NCI-H128 (cell line): ENCODE data around the gene HK1.

Experiments
- DNase-seq: peaks from one replicate; lab custom pipeline; 2025; ENCODE audit not compliant: unreplicated experiment; lab: John Stamatoyannopoulos, UW

HK1 gene

GRCh38 chr10:69372126-69372980, 94.1 kb downstream of the HK1 start:
- DNase-seq: no peak

- DNase-seq: no peak
These were observed 95.9 kb downstream of the HK1 start for GRCh38 chr10:69374242-69374641.

- DNase-seq: no peak
These were observed 96.6 kb downstream of the HK1 start for GRCh38 chr10:69374931-69375306.

- no peak for DNase-seq
These were observed 97.2 kb downstream of the HK1 start for GRCh38 chr10:69375307-69376151.

GRCh38 chr10:69376662-69377061, 98.4 kb downstream of the HK1 start:
- DNase-seq: no peak

- no peak for DNase-seq
These were observed 98.9 kb downstream of the HK1 start for GRCh38 chr10:69377191-69377590.

- no peak for DNase-seq
These were observed 99.6 kb downstream of the HK1 start for GRCh38 chr10:69377933-69378332.

GRCh38 chr10:69379800-69380199, 101.5 kb downstream of the HK1 start:
- no peak for DNase-seq

- DNase-seq: no peak
These were observed 104.3 kb downstream of the HK1 start for GRCh38 chr10:69382382-69383117.

GRCh38 chr10:69383558-69383957, 105.3 kb downstream of the HK1 start:
- no peak for DNase-seq

GRCh38 chr10:69384320-69384719, 106.0 kb downstream of the HK1 start:
- no peak for DNase-seq

- DNase-seq: no peak
These were observed 107.4 kb downstream of the HK1 start for GRCh38 chr10:69385454-69386350.

- DNase-seq: no peak
These were observed 109.2 kb downstream of the HK1 start for GRCh38 chr10:69387500-69387899.

GRCh38 chr10:69388488-69388887, 110.2 kb downstream of the HK1 start:
- no peak for DNase-seq

GRCh38 chr10:69389827-69390490, 111.7 kb downstream of the HK1 start:
- DNase-seq: no peak

GRCh38 chr10:69391158-69391557, 112.9 kb downstream of the HK1 start:
- no peak for DNase-seq

GRCh38 chr10:69392481-69393000, 114.2 kb downstream of the HK1 start:
- DNase-seq: peak; percentile 70

GRCh38 chr10:69394020-69394419, 115.7 kb downstream of the HK1 start:
- DNase-seq: no peak

- no peak for DNase-seq
These were observed 119.7 kb downstream of the HK1 start for GRCh38 chr10:69397972-69398371.

- no peak for DNase-seq
These were observed 120.2 kb downstream of the HK1 start for GRCh38 chr10:69398466-69398865.
